Skeletal muscle satellite cell (primary cell): ENCODE data around the gene LRMDA.

ENCODE experiments used
- H3K27me3 ChIP-seq: 2 replicates; pipeline ENCODE4 v1.7.0; 2013; ENCODE audit warnings: low read length; ENCODE audit not compliant: control insufficient read depth, insufficient read depth
- H3K36me3 ChIP-seq: 2 replicates; pipeline ENCODE4 v1.7.0; 2013; ENCODE audit warnings: mild to moderate bottlenecking, control low read depth, low read length; ENCODE audit not compliant: insufficient read depth
- H3K4me1 ChIP-seq: 2 replicates; pipeline ENCODE4 v1.7.0; 2013; ENCODE audit warnings: low read length; ENCODE audit not compliant: control insufficient read depth, insufficient read depth
- H3K4me2 ChIP-seq: 2 replicates; pipeline ENCODE4 v1.7.0; 2013; ENCODE audit warnings: mild to moderate bottlenecking, low read length
- H3K4me3 ChIP-seq: 2 replicates; pipeline ENCODE4 v1.7.0; 2013; ENCODE audit warnings: low read length
- H3K9ac ChIP-seq: 2 replicates; pipeline ENCODE4 v1.7.0; 2013; ENCODE audit warnings: mild to moderate bottlenecking, low read depth, low read length, moderate library complexity
- H3K9me3 ChIP-seq: replicated peaks from 2 replicates; pipeline ENCODE4 v1.7.0; 2013; ENCODE audit warnings: mild to moderate bottlenecking, control low read depth, low read length

LRMDA gene

DNA sequence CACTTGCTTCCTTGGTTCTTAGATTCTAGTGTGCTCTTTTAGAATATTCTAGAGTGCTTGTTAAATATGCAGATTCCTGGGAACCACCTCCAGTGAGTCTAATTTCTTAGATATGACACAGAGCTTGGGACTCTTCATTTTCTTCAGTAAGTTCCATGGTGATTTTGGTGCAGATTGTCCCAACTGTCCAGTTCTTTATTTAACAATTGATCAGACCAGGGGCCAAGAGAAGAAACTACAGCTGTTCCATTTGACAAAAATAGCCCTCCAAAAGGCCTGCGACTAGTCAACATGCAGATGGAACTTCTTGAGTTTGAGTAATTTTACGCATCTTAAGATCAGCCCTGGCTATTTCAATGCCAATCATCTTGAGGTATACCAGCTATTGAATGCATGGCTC lies 760.7 kb downstream of the LRMDA start:
- Histone ChIP-seq H3K4me1 (peaks cover 10% of the 10 kb centered on the region), H3K4me2 (no peak overlapping the region), H3K27me3 (no peaks in the 10 kb centered on the region), H3K9me3 (no peaks in the 10 kb centered on the region), H3K9ac (no peak overlapping the region), H3K4me3 (no peak overlapping the region), H3K36me3 (no peaks in the 10 kb centered on the region)

DNA sequence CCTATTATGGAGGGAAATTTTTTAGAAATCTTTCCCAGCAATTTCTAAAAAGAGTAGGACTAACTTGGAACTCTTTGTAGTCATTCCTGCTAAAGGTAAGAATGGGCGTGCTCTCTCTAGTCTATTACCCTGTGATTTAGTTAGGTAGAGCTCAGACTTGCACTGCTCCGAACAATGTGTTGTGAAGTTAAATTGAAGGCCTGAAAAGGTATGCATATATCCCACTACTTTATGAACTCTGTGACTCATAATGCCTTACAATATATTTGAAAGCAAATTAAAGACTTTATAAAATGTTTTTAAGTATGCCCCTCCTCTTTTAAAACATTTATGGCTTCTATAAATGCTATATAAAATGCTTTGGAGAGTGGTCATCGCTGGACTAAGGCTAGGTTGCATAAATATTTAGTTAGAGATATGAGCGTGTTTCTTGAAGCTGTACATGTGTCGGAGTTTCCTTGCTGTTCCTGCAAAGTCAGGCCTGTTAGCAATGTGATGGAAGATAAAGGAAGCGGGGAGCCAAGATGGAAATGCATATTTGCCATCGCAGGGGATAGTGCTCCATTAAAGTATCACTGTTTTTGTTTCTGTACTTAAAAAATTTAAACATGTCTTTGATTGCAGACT lies 761.4 kb downstream of the LRMDA start:
- H3K36me3 ChIP-seq, result no peaks in the 10 kb centered on the region
- H3K4me2 ChIP-seq, result no peak overlapping the region
- H3K4me1 ChIP-seq, result peaks cover 10% of the 10 kb centered on the region
- no peak overlapping the region for H3K9ac ChIP-seq
- H3K27me3 ChIP-seq, result no peaks in the 10 kb centered on the region
- no peak overlapping the region for H3K4me3 ChIP-seq
- H3K9me3 ChIP-seq, result no peaks in the 10 kb centered on the region

- peaks cover 10% of the 10 kb centered on the region for H3K4me1 ChIP-seq
- H3K9me3 ChIP-seq, result no peaks in the 10 kb centered on the region
- no peaks in the 10 kb centered on the region for H3K36me3 ChIP-seq
- no peak overlapping the region for H3K4me2 ChIP-seq
- no peak overlapping the region for H3K4me3 ChIP-seq
- H3K27me3 ChIP-seq, result no peaks in the 10 kb centered on the region
- no peak overlapping the region for H3K9ac ChIP-seq
Observed at GRCh38 chr10:76195654-76196390, 764.4 kb downstream of the LRMDA start.

DNA sequence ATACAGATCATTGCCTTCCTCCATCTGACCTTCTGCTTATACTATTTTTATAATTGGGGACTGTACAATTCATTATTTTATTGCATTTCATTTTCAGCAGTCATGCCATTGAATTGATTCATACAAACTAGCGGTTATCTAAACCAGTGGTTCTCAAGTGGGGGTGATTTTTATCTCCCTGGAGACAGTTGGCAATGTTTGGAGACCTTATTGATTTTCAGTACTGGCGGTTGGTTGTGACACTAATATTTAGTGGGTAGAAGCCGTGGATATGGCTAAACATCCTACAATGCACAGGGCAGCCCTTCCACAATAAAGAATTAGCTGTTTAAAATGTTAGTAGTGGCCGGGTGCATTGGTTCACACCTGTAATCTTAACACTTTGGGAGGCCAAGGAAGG lies 765.9 kb downstream of the LRMDA start:
- H3K4me3 ChIP-seq, result no peak overlapping the region
- no peaks in the 10 kb centered on the region for H3K9me3 ChIP-seq
- H3K27me3 ChIP-seq, result peaks cover 3% of the 10 kb centered on the region
- H3K4me1 ChIP-seq, result peaks cover 10% of the 10 kb centered on the region
- no peak overlapping the region for H3K4me2 ChIP-seq
- H3K9ac ChIP-seq, result no peak overlapping the region
- no peaks in the 10 kb centered on the region for H3K36me3 ChIP-seq

GRCh38 chr10:76198287-76199035 lies 767.0 kb downstream of the LRMDA start:
- peaks cover 10% of the 10 kb centered on the region for H3K4me1 ChIP-seq
- H3K4me3 ChIP-seq, result no peak overlapping the region
- H3K9ac ChIP-seq, result no peak overlapping the region
- H3K9me3 ChIP-seq, result no peaks in the 10 kb centered on the region
- H3K27me3 ChIP-seq, result peaks cover 4% of the 10 kb centered on the region
- no peaks in the 10 kb centered on the region for H3K36me3 ChIP-seq
- no peak overlapping the region for H3K4me2 ChIP-seq

- Histone ChIP-seq H3K4me1 (no peaks in the 10 kb centered on the region), H3K9me3 (no peaks in the 10 kb centered on the region), H3K36me3 (no peaks in the 10 kb centered on the region), H3K27me3 (peaks cover 4% of the 10 kb centered on the region), H3K4me3 (no peak overlapping the region), H3K4me2 (no peak overlapping the region), H3K9ac (no peak overlapping the region)
Observed at GRCh38 chr10:76201962-76202361, 770.5 kb downstream of the LRMDA start.

- Histone ChIP-seq H3K4me3 (no peak overlapping the region), H3K4me1 (no peaks in the 10 kb centered on the region), H3K9me3 (no peaks in the 10 kb centered on the region), H3K9ac (no peak overlapping the region), H3K36me3 (no peaks in the 10 kb centered on the region), H3K27me3 (peaks cover 4% of the 10 kb centered on the region), H3K4me2 (no peak overlapping the region)
Observed at GRCh38 chr10:76202777-76203176, 771.4 kb downstream of the LRMDA start.

DNA sequence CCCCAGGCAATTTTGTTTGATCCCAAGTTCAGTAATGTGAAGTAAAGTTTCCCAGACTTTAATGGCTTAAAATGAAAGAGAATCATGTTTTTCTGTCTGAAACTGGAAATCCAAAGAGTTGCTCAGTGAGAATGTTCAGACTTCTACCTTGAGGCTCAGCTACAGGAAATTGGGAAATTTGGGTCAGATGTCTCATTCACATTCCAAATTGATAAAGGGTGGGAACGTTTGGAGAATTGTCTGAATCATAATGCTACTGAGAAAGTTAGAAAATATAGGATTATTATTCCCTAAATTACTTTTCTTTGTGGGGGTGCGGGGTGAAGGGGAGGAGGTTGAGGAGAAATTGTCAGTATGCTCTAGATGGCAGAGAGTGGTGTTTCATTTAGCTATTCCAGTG lies 773.9 kb downstream of the LRMDA start:
- Histone ChIP-seq H3K36me3 (no peaks in the 10 kb centered on the region), H3K4me2 (no peak overlapping the region), H3K9me3 (no peaks in the 10 kb centered on the region), H3K4me3 (no peak overlapping the region), H3K4me1 (no peaks in the 10 kb centered on the region), H3K9ac (no peak overlapping the region), H3K27me3 (peaks cover 4% of the 10 kb centered on the region)

- Histone ChIP-seq H3K27me3 (peaks cover 4% of the 10 kb centered on the region), H3K4me1 (no peaks in the 10 kb centered on the region), H3K36me3 (no peaks in the 10 kb centered on the region), H3K4me3 (no peak overlapping the region), H3K9ac (no peak overlapping the region), H3K4me2 (no peak overlapping the region), H3K9me3 (no peaks in the 10 kb centered on the region)
Observed at GRCh38 chr10:76206797-76207352, 775.5 kb downstream of the LRMDA start.

- Histone ChIP-seq H3K27me3 (no peaks in the 10 kb centered on the region), H3K9ac (no peak overlapping the region), H3K4me1 (no peaks in the 10 kb centered on the region), H3K4me2 (no peak overlapping the region), H3K9me3 (no peaks in the 10 kb centered on the region), H3K4me3 (no peak overlapping the region), H3K36me3 (no peaks in the 10 kb centered on the region)
Observed at GRCh38 chr10:76209135-76209534, 777.7 kb downstream of the LRMDA start.

DNA sequence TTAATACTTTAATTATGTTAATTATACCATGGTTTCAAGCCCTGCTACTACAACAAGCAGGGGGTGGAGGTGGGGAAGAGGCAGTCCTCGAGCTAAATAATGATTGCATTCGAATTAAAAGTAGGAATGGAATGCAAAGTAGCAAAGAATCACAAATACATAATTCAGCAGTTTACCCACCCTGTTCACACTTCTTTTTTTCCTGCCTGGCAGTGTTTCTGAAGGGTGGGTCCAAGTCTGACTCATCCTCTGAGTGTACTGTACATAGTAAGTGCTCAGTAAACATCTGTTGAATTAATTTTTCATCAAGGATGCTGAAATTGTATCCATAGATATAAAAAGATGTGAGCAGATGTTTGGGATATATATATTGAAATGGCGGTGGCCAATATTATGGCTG lies 778.8 kb downstream of the LRMDA start:
- no peaks in the 10 kb centered on the region for H3K27me3 ChIP-seq
- no peak overlapping the region for H3K9ac ChIP-seq
- no peaks in the 10 kb centered on the region for H3K36me3 ChIP-seq
- no peaks in the 10 kb centered on the region for H3K4me1 ChIP-seq
- H3K9me3 ChIP-seq, result no peaks in the 10 kb centered on the region
- H3K4me2 ChIP-seq, result no peak overlapping the region
- H3K4me3 ChIP-seq, result no peak overlapping the region
